GM21737 (cell line): ENCODE measurements around the gene TVP23C.
"Not testable (repeated sequence)": the region's sequence is repeated elsewhere in the genome, so short reads cannot be mapped to it uniquely, and the experiment has no call there.

Experiments
- ATAC-seq: cut with Tn5 transposase; IDR thresholded peaks from one replicate; pipeline ENCODE4 v1.9.1; 2021; ENCODE audit warnings: mild to moderate bottlenecking, moderate library complexity; ENCODE audit not compliant: unreplicated experiment

The TVP23C gene

DNA sequence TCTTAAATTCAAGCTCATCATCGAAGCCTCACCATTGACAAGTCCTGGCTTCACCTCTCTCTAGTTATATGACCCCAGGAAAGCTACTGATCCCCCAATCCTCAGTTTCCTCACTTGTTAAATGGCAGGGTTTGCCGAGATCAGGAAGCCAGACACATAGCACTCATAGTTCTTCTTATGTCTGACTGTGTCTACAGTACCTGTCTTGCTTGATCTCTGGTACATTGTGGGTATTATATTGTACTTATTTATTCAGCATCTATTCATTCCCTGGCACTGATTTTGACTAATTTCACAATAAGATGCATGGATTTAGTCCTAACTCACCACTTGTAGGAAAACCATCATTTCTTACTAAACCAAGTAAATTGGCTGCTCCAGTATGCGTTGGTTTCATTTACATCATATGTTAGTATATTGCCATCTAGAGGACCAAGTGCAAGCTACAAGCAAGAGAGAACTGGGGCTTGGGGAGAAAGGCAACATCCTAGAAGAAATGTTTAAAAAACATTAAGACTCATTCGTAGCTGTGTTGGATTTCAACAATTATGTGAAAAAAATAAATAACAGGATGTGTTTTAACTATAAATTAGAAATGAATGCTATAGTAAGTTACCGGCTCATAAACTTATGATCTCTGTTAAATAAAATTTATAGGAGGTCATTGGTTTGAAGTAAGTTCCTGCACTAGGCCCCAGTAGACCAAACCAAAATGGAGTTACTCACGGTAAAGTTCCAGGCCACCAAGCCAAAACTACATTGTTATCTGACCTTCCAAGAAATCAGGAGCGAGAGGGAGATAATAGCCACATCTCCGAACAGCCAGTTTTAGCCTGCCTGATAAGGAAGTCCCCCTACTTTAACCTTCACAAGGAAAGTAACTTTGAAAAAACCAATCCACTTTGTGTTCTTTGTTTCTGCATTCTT, 36.7 kb downstream of the TVP23C start:
- not testable (repeated sequence) for ATAC-seq

DNA sequence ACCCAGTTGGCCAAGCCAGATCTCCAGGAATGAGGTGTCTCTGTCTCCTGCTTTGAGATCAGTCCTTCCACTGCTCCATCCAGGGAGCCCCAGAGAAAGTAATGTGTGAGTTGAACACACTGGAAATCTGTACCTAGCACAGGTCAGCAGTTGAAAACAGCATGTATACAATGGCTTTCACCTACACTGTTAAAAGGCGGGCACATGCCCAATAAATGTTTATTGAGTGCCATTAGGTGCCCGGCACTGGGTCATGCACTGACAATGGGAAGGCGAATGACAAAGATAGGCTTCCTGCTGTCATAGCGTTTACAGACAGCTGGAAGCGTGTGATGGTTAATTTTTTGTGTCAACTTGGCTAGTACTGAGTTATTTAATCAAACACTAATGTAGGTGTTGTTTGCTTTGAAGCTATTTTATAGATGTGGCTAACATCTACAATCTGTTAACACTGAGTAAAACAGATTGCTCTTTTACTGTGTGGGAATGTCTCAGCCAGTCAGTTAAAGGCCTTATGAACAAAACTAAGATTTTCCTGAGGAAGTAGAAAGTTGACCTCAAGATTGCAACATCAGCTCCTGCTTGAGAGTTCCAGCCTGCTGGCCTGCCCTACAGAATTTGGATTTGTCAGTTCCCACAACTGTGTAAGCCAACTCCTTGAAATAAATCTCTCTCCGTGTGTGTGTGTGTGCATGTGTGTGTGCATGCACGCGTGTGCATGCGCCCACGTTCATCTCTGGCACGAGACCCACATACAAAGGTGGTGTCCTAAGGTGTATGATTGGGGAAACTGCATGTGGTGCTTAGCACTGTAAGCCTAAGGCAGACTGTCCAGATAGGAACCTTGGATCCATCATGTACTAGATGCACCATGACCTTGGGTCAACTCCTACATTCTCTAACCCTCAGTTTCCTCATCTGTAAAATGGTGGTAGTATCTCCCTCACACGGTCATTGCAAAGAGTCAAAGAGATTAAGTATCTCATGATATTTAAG, 38.0 kb downstream of the TVP23C start:
- ATAC-seq, result not testable (repeated sequence)

DNA sequence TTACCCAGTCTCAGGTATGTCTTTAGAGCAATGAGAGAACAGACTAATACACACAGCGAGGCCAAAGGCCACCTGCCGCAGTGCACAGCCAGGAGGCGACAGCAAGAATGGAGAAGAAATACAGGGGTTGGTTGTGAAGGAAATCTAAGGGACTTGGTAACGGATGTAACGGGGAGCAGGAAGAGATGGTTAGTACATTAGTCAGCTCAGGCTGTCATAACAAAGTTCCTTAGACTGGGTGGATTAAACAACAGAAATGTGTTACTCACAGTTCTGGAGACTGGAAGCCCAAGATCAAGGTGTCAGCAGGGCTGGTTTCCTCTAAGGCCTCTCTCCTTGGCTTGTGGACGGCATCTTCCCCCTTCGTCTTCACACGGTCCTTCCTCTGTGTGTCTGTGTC, 47.1 kb downstream of the TVP23C start:
- no peak for ATAC-seq

DNA sequence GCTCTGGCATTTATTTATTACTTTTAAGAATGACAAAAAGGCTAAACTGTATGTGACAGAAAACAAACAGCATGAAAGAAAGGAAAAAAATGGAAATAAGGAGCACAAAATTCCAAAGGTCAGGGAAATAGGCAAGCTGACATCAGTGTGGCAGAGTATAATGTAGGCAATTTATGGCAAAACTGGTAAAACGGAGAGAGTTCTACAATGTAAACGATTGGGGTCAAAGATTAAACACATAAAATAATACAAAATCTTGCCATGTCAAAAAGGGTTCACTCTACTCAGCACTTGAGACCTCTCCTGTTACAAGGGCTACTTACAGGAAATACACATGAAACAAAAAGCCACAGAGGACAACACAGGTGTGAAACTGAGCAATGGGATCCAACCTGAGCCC, 48.8 kb downstream of the TVP23C start:
- no peak for ATAC-seq

DNA sequence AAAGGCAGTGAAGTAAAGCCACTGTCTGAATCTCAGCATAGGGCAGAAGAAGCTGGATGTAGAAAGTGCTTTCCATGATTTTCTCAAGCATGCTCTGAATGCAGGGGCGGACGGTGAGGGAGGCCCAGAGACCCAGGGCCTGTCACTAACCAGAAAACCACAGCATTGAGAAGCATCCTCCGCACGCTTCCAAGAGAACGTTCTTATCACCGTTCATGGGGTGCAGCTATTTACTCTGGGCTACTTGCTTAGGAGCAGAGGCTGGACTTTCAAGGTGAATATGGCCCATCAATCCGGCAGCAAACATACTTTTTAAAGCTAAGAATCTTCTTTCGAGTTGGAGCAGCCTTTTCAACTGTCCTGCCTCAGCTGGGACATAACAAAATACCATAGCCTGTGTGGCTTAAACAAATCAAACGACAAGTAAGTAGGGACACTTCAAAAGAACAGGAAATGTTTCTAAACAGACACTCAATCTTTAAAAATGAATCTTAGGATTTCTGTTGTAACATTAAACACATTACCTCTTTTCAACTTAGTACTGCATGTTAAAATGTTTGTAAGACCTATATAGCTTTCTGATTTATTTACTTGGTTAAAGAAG, 49.3 kb downstream of the TVP23C start:
- no peak for ATAC-seq

DNA sequence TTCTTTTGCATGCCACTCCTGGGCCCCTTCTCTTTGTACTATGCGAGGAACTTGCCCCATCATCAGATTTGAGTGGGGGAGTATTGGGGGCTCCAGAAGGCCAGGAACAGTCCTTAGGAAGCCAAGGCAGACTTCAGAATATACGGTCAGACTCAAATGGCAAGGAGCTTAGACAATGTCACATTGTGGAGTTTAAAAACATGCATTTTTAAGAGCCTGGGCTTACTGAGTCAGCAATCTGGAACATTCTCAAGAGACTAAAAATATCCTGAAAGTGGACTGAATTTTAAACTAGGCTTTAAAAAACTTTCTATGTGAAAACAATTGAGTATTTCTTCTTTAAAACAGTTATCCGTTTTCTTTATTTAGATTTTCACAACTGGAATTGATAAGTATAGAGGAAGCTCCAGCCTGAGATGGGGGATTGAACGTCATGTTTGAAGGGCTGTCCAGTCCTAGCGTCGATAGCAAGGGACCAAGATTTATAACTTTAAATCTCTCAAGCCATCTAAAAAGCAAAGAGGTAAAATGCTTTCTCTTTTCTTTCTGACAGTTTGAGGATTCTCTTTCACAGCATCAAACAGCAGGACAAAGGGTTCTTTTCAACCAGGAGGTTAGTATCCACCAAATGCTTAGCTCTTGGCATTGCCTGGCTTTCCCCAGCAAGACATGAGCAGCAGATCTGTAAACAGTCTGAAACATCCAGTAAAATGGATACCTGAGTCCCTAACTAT, 50.1 kb downstream of the TVP23C start:
- ATAC-seq, result no peak

DNA sequence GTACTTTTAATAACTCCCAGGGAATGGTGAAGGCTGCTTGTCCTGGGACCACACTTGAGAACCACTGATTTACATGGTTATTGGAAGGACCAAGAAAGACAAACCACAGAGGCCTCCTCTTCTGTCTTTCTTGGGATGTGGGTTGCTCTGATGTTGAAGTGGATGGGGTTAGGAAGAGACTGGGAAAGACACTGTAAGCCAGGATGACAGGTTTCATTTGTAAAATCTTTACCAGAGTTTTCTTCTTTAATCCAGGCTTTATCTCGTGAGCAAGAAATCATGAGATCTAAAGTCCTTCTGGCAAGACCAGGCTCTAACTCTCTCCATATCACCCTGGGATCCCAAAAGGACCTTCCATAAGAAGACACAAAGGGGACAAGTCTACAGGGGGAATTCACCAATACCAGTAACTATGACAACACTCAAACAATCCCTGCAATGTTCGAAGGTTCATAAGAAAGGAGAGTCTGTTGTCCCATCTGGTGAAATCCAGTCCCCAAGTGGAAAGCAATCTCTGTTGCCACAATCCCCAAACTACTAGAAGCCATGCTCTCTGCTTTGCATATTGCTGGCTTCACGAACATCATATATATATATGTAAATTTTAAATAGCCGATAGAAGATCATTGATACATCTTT, 51.1 kb downstream of the TVP23C start:
- ATAC-seq, result no peak

DNA sequence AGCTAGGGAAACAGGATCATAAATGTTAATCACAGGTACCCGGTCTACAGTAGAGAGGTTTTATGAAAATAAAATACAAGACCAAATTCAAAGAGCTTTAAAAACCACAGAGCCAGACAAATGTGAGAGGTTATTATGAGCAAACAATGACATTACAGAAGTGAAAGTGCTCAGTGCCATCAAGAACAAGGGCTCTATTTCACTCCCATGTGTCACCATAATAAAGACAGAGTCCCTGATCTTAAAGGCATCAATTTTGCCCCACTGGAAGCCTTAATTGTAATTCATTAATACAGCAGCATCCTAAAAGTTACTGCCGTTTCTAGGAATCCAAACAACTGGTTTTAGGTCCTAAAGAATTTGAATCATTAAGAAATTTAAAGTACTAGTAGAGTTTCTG, 52.1 kb downstream of the TVP23C start:
- ATAC-seq, result no peak

DNA sequence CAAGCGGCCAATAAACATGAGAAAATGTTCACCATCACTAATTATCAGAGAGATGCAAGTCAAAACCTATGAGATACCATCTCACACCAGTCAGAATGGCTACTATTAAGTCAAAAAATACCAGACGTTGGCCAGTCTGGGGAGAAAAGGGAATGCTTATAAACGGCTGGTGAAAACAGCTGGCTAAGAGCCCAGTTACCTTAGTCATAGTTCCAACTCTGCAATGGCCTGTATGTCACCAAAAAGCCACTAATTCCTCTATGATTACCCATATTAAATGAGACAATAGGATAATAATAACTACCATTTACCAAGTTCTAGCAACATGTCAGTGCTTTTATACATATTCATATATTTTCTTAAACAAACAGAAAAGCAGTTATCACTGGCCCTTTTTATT, 52.9 kb downstream of the TVP23C start:
- no peak for ATAC-seq

DNA sequence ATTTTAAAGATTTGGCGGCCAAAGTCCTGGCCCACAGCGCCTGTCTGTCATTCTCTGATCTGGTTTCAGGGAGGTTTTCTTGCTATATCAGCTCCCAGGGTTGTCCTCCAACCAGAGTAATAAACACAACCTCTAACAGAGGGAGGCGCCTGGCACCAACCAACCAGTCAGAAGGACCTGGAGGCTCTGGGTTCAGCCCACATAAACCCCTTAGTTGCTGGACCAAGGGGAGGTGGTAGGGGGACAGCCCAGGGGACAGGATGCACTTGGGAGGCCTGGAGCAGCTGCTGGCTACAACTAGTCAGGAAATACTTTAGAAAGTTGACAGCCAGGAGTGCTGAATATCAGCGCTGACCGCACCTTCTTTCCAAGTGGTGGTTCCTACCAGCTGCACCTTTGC, 54.2 kb downstream of the TVP23C start:
- no peak for ATAC-seq

DNA sequence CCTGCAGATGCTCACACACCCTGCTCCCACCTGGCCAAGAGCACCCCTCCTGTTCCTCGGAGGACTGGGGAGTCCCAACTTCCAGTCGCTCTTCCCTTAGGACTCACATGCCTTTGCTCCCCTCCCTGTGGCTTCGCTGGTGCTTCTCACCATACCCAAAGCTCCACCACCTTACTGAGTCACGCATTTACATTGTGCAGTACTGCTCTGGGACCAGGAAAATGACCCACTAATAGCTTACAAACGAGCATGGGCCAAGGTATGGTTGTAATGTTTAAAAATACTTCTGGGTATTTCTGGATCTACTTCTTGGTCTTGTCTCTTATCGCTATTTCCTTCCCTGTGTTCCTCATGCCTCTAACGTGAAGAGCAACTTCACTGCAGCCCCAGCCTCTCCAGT, 54.8 kb downstream of the TVP23C start:
- no peak for ATAC-seq

DNA sequence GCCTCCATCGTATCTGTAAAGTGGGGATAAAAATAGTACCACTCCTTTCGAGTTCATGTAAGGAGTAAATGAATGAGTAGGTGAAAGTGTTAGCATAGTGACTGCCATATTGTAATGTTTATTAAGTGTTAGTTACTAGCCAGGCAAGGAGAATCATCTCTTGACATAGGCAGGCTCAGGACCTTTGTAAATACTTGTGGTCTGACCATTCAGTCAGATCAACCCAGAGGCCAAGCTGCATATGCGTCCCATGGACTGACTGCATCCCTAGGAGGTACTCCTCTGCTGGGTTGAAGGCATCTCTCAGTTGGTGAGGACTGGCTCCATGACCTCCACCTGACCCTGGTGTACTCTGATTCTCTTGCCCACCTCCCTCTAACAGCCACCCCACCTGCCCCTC, 55.4 kb downstream of the TVP23C start:
- ATAC-seq, result no peak

DNA sequence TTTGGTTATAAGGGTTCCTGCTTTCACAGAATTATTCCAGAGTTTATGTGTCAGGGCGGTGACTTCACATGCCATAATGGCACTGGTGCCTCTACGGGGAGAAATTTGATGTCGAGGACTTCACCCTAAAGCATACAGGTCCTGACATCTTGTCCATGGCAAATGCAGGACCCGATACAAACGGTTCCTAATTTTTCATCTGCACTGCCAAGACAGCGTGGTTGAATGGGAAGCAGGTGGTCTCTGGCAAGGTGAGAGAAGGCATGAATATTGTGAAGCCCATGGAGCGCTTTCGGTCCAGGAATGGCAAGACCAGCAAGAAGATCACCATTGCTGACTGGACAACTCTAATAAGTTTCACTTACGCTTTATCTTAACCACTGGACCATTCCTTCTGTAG, 56.3 kb downstream of the TVP23C start:
- ATAC-seq, result no peak

DNA sequence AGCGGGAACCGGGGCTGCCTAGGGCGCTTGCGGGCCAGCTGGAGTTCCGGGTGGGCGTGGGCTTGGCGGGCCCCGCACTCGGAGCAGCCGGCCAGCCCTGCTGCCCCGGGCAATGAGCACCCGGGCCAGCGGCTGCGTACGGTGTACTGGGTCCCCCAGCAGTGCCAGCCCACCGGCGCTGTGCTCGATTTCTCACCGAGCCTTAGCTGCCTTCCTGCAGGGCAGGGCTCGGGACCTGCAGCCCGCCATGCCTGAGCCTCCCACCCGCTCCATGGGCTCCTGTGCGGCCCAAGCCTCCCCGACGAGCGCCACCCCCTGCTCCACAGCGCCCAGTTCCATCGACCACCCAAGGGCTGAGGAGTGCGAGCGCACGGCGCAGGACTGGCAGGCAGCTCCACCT, 57.6 kb downstream of the TVP23C start:
- ATAC-seq, result not testable (repeated sequence)

DNA sequence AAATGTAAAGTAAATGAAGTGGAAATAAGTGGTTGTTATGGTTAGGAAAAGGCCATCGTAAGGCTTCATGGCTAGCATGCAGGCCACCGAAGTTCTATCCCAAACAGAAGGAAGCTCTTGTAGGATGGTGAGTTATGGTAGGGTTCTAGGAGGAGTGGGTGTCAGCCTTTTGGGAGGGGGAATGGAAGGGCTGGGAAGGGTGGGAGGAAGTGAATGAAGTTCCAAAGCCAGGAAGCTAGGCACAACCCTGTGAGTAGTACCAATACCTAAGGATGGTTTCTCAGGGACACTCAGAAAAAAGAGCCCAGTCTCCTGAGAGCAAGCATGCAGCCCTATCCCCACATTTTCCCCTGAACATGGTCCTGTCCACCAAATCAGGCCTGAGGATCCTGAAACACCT, 59.6 kb downstream of the TVP23C start:
- no peak for ATAC-seq

DNA sequence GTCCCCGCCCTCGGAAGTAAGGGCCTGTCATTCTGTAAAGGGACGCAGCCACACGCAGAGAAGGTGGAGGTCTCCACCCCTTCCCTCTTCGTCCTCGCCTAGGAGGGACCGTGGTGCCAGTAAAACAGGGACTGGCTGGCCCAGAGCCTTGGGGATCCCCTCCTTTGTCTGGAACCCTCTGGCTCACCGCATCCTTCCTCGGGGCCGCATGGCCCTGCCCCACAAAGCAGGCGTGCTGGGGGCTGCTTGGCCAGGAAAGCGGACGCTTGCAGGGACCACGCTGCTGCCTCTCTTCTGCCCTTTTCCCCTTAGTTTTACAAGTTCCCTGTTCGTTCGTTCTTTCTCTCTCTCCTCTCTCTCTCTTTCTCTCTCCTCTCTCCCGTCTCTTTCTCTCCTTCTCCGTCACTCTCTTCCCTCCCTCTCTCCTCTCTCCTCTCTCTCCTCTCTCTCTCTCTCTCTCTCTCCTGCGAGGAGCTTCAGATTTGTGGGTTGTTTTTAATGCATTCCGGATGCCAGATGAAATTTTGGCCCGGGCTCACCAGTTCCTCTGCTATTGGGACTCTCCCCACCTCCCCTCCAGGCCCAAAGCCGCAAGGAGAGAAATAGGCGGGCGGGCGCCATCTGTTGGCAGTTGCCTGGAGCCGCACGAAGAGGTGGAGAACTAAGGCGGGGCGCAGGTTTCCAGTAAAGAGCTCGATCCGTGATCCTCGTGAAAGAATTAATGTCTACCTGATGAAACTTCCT, 60.7 kb downstream of the TVP23C start:
- ATAC-seq, result peak; percentile 89

DNA sequence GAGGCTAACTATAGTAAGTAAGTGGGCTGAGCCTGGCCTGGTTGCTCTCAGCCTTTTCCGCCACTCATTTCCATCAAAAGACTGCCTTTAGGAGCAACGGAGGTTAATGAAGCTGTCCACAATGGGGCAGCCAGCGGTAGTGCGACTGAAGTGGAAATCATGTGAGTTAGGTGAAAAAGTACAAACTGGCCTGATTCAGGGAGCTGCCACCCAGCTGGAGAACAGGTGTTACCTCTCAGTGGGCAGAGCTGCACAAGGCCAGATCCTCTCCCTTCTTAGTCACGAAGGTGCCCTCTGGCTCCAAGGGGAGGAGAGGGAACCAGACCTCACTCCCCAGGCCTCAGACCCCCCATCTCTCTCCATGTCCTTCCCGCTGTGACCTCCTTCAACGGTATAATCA, 61.5 kb downstream of the TVP23C start:
- no peak for ATAC-seq

DNA sequence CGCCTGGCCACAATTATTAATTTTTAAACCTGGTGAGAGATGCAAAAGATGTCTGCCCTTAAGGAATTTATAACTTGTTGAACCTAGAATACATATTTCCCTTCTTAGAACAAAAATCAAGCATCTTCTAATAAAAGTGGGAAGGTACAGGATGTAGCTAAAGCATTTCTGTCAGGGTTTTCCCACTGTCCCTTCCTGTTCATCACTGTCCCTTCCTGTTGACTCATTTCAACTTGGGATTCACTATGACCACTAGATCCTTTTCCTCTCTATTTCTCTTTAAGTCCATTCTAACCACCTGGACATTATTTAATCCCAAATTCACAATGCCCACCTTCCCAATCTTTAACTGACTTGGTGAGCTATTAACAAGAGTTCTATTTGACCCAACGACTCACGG, 62.0 kb downstream of the TVP23C start:
- ATAC-seq, result no peak

DNA sequence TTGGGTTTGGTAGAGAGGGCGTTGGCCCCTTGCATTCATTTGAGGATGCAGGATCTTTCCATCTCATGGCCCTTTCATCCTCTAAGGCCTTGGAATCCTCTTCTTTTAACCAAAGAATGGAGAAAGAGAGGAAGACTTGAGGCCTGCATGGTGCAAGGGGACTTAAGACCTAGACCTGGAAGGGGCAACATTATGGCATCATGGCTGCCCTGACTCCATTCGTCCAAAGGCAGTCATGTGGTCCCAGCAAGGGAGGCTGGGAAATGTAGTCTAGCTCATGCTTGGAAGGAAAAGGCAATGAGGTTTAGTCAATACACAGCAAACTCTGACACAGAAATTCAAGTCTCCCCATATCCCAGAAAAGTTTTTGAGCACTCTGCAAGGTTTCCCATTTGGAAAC, 65.2 kb downstream of the TVP23C start:
- no peak for ATAC-seq
